Endothelial cell of umbilical vein (primary cell): ENCODE results near the gene FRYL. TPM values are rescaled to one million over a fixed set of nuclear protein-coding genes. Genes with fewer than 3 reads are reported as not detected.

Experiments used
- Bru-seq: library from RNA; stranded (reverse); fragments of 400-500 nt; gene quantifications from one replicate; lab custom pipeline; 2021; lab: Mats Ljungman, UMichigan
- BruChase-seq, 2 experiments: library from RNA; stranded (reverse); fragments of 400-500 nt; gene quantifications; one replicate each; lab custom pipeline; 2021; lab: Mats Ljungman, UMichigan
- BruUV-seq: library from RNA; stranded (reverse); fragments of 400-500 nt; replicated peaks from 2 replicates; lab custom pipeline; 2021; lab: Mats Ljungman, UMichigan
- CTCF ChIA-PET: fragments of 300-600, 350-600 bp; sonication (Branson Sonifier 250); formaldehyde crosslinking; loops from one replicate; lab custom pipeline; 2021; ENCODE audit warnings: antibody characterized with exemption, inconsistent platforms; lab: Charles Lee
- POLR2A ChIA-PET: fragments of 300-600, 350-600 bp; sonication (Branson Sonifier 250); formaldehyde crosslinking; loops from one replicate; lab custom pipeline; 2021; ENCODE audit warnings: antibody characterized with exemption, inconsistent platforms; lab: Charles Lee
- DNase-seq: peaks from one replicate; pipeline ENCODE4 v3.0.0-alpha.2; 2011; ENCODE audit warnings: low read depth, low spot score
- FAIRE-seq: peaks from 2 replicates; lab custom pipeline; 2011; peaks lifted over from hg19 to GRCh38; lab: Jason Lieb, UNC
- H2AFZ ChIP-seq: 2 replicates; pipeline ENCODE4 v1.6.0; 2012; ENCODE audit warnings: low read depth, low read length, control low read depth, inconsistent platforms
- H3K27ac ChIP-seq: 2 replicates; pipeline ENCODE4 v1.5.1; 2011; ENCODE audit warnings: low read depth, mild to moderate bottlenecking, control low read depth, low read length, moderate library complexity; ENCODE audit not compliant: insufficient read depth
- H3K27me3 ChIP-seq, 2 experiments: 2 replicates each; pipeline versions ENCODE4 v1.6.0 to v1.6.1; 2011; ENCODE audit warnings: low read length in 2 of 2, mixed read lengths in 1 of 2; ENCODE audit not compliant: control insufficient read depth in 2 of 2, insufficient read depth in 2 of 2
- H3K36me3 ChIP-seq, 2 experiments: 2 replicates in 1 of 2; 3 replicates in 1 of 2; pipeline ENCODE4 v1.5.1; 2011; ENCODE audit warnings: low read length in 2 of 2, mild to moderate bottlenecking in 1 of 2, moderate library complexity in 1 of 2; ENCODE audit not compliant: control insufficient read depth in 2 of 2, insufficient read depth in 2 of 2; ENCODE audit errors: extremely low read depth in 1 of 2
- H3K4me1 ChIP-seq: 3 replicates; pipeline ENCODE4 v1.5.1; 2011; ENCODE audit warnings: mild to moderate bottlenecking, low read length; ENCODE audit not compliant: control insufficient read depth, insufficient read depth; ENCODE audit errors: extremely low read depth
- H3K4me2 ChIP-seq: 2 replicates; pipeline ENCODE4 v1.6.1; 2011; ENCODE audit warnings: low read length, control low read depth, mixed read lengths; ENCODE audit not compliant: insufficient read depth
- H3K4me3 ChIP-seq, 3 experiments: fragments of 200-600 bp in 1 of 3; sonication (generic), shearing (Covaris generic) in 1 of 3; replicated peaks in 1 of 3; 2 replicates each; pipeline ENCODE4 v1.5.1; 2011 to 2016; ENCODE audit warnings: control low read depth in 3 of 3, low read length in 3 of 3, mild to moderate bottlenecking in 2 of 3, inconsistent platforms in 1 of 3, low read depth in 1 of 3, moderate library complexity in 1 of 3; ENCODE audit not compliant: insufficient read depth in 1 of 3
- H3K79me2 ChIP-seq: 2 replicates; pipeline ENCODE4 v1.6.0; 2012; ENCODE audit warnings: low read length, inconsistent platforms; ENCODE audit not compliant: control insufficient read depth, insufficient read depth
- H3K9ac ChIP-seq: replicated peaks from 2 replicates; pipeline ENCODE3; 2011; ENCODE audit warnings: low read length, control low read depth; ENCODE audit not compliant: insufficient read depth; ENCODE audit errors: extremely low read depth
- H3K9me1 ChIP-seq: replicated peaks from 3 replicates; pipeline ENCODE4 v1.6.0; 2011; ENCODE audit warnings: mild to moderate bottlenecking, low read length; ENCODE audit not compliant: control insufficient read depth, insufficient read depth; ENCODE audit errors: extremely low read depth
- H3K9me3 ChIP-seq: replicated peaks from 2 replicates; pipeline ENCODE4 v1.5.1; 2012; ENCODE audit warnings: low read length, inconsistent platforms; ENCODE audit not compliant: control insufficient read depth, insufficient read depth
- H4K20me1 ChIP-seq: replicated peaks from 2 replicates; pipeline ENCODE3; 2011; ENCODE audit warnings: mild to moderate bottlenecking, low read length; ENCODE audit not compliant: control insufficient read depth, insufficient read depth; ENCODE audit errors: extremely low read depth
- EZH2 ChIP-seq: IDR thresholded peaks from 2 replicates; pipeline ENCODE4 v1.6.1; 2012; ENCODE audit warnings: borderline replicate concordance, low read depth, mild to moderate bottlenecking, moderate library complexity, low read length, inconsistent platforms; ENCODE audit not compliant: severe bottlenecking
- GATA2 ChIP-seq: IDR thresholded peaks from 2 replicates; pipeline ENCODE4 v1.7.0; 2011; ENCODE audit warnings: low read depth, mild to moderate bottlenecking, moderate library complexity, mixed read lengths, low read length; ENCODE audit not compliant: insufficient read length, insufficient read depth
- JUN ChIP-seq: IDR thresholded peaks from 2 replicates; pipeline ENCODE4 v1.6.1; 2011; ENCODE audit warnings: borderline replicate concordance, low read depth; ENCODE audit not compliant: insufficient read length, insufficient read depth
- MAX ChIP-seq: IDR thresholded peaks from 2 replicates; pipeline ENCODE4 v1.6.1; 2011; ENCODE audit not compliant: insufficient read depth, insufficient read length
- MYC ChIP-seq: IDR thresholded peaks from one replicate; pipeline ENCODE4 v1.6.1; 2011; ENCODE audit warnings: mild to moderate bottlenecking, low read depth, low read length
- POLR2A ChIP-seq: IDR thresholded peaks from 2 replicates; pipeline ENCODE4 v1.6.1; 2012; ENCODE audit warnings: low read depth, mild to moderate bottlenecking, control low read depth, low read length
- POLR2AphosphoS5 ChIP-seq: IDR thresholded peaks from 2 replicates; pipeline ENCODE4 v1.6.1; 2012; ENCODE audit warnings: low read depth, mild to moderate bottlenecking, control low read depth, low read length, moderate library complexity; ENCODE audit not compliant: insufficient read depth
- dilution Hi-C: fragments of 300-500 bp; cut with MboI; formaldehyde crosslinking; loops from one replicate; pipeline ENCODE4 v1.15.0; 2019; ENCODE audit warnings: low sequenced_read_pairs; ENCODE audit not compliant: extremely low pct_ligation_motif_present
- intact Hi-C: fragments of 100-400 bp; cut with micrococcal nuclease; formaldehyde crosslinking; loops from one replicate; pipeline ENCODE4 v1.10.0; 2022
- long read RNA-seq: library from polyadenylated mRNA; stranded (forward); transcript quantifications from one replicate; pipeline ENCODE4 v2.0.0, GENCODE V29; 2021
- polyA minus RNA-seq, 3 experiments: library from RNA; depleted of rRNA, polyadenylated mRNA; stranded (reverse); fragments of >200 nt; gene quantifications; 1 replicate in 1 of 3; 2 replicates in 2 of 3; pipeline ENCODE4 v1.2.3, GENCODE V29; 2011
- polyA plus RNA-seq, 4 experiments: library from polyadenylated mRNA; depleted of rRNA in 3 of 4; stranded (reverse) in 3 of 4; unstranded in 1 of 4; fragments of >200 nt; gene quantifications; 2 replicates each; pipeline versions ENCODE4 v1.2.1 to v1.2.3, GENCODE V29; 2011 to 2012; ENCODE audit warnings: missing spikeins in 1 of 4
- total RNA-seq: library from RNA; stranded (reverse); gene quantifications from 2 replicates; pipeline ENCODE4 v1.2.3, GENCODE V29; 2021

The FRYL gene
- total RNA-seq (79.8 and 84.9 TPM in 2 replicates), polyA plus RNA-seq (12.5 and 17.0 TPM in 2 replicates), polyA minus RNA-seq (168 TPM in 2 replicates), Bru-seq, nascent RNA (percentile 95 among the genes with signal in this experiment), BruChase-seq, experiment 1, labeled RNA remaining after a 6-hour chase (percentile 83 among the genes with signal in this experiment), BruChase-seq, experiment 2, labeled RNA remaining after a 2-hour chase (percentile 89 among the genes with signal in this experiment)
- polyA plus RNA-seq (2011; cell fraction: cytosol; rRNA removed): 13.5 and 15.9 TPM in 2 replicates
- polyA plus RNA-seq (2011; cell fraction: nucleus; rRNA removed): 107 and 117 TPM in 2 replicates
- polyA plus RNA-seq (2012): 24.2 and 32.3 TPM in 2 replicates
- 17.4 TPM for polyA minus RNA-seq (2011; cell fraction: cytosol; rRNA and poly(A)+ RNA removed)
- polyA minus RNA-seq (2011; cell fraction: nucleus; rRNA and poly(A)+ RNA removed): 404 and 559 TPM in 2 replicates
- long read RNA-seq, partial matches to known transcripts: 2 of 6 reads
- long read RNA-seq, other reads (novel, unspliced or antisense): 4 of 6 reads

- Histone ChIP-seq H3K9me3 (no peaks in the 10 kb centered on the region), H3K27ac (peak within 1 kb of the TSS; percentile 92), H3K4me2 (peak within 1 kb of the TSS; percentile 97), H3K4me3 (peak within 1 kb of the TSS; percentile 90 to 95 (median 95)), H3K9me1 (no peaks in the 10 kb centered on the region), H2AFZ (peak within 1 kb of the TSS; percentile 82), H3K4me1 (peaks cover 26% of the 10 kb centered on the region), H3K9ac (peak within 1 kb of the TSS; percentile 98), H3K79me2 (peaks cover 40% of the 10 kb centered on the region), H3K36me3 (no peaks in the 10 kb centered on the region), H4K20me1 (no peaks in the 10 kb centered on the region), H3K27me3 (no peaks in the 10 kb centered on the region)
- DNase-seq (peak; percentile 100), FAIRE-seq (peak; percentile 86)
- no peak for TF ChIP-seq EZH2
- TF ChIP-seq POLR2A: peak; percentile 48
- TF ChIP-seq MYC: no peak
- TF ChIP-seq POLR2AphosphoS5: peak; percentile 33
- TF ChIP-seq MAX: no peak
- TF ChIP-seq JUN: no peak
- no peak for TF ChIP-seq GATA2
- ChIA-PET CTCF (interaction anchor here (0.7 to 3.7 kb wide), 6 partner anchors 10 to 201 kb away, joined by 3 to 41 read pairs (median 6); no protein-coding TSS in a partner anchor), POLR2A (interaction anchor here (0.6 to 1.4 kb wide), 6 partner anchors 21 to 178 kb away, joined by 3 to 10 read pairs (median 4); no protein-coding TSS in a partner anchor)
- no TSS peak for BruUV-seq
- intact Hi-C loops (loop anchor here (1.0 to 10.0 kb wide), 8 partner anchors 21 to 202 kb away; partner anchors contain the start of gene OCIAD1), dilution Hi-C loops (no loop called here)
Observed at GRCh38 chr4:48779998-48780864, at the start of gene FRYL. Gene FRYL, minus strand, starts transcription at chr4:48780279. Its CDS starts 145,869 bp downstream, at chr4:48634410.
